Measurements from ENCODE around the gene CMSS1.

CMSS1 gene

GRCh38 chr3:99921377-99921695 is 103.7 kb downstream of the CMSS1 start:
- no peak for TF ChIP-seq CTCF (IDR thresholded peaks at IDR 0.05; ENCODE audit: insufficient read depth, low read length, missing control alignments)
- H3K4me3 ChIP-seq (ENCODE audit: low read depth, low read length), result no peak overlapping the region
- POLR2A ChIA-PET, result no interaction called here
- DNase-seq (ENCODE audit: low read depth, low spot score), result no peak
- CTCF ChIA-PET, result no interaction called here

DNA sequence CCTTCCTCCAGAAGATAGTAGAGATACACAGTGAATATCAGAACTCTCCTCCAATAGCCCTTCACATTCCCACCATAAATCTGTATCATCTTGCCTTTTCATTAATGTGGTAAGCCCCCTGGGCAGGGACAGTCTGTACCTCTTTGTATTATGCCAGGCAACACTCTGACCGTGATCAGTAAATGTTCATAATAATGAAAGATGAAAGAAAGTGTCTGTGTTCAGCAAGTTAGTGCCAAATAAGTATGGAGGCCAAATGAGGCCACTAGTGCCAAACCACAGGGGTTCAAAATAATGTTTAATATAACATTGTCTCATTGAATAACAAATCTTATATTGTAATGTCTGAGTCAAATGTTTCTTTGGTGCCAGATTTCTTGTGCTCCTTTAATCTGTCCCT is 104.3 kb downstream of the CMSS1 start:
- POLR2A ChIA-PET, result no interaction called here
- no peak for DNase-seq (ENCODE audit: low read depth, low spot score)
- H3K4me3 ChIP-seq (ENCODE audit: low read depth, low read length), result no peak overlapping the region
- CTCF ChIA-PET, result no interaction called here
- TF ChIP-seq CTCF (IDR thresholded peaks at IDR 0.05; ENCODE audit: insufficient read depth, low read length, missing control alignments), result no peak

GRCh38 chr3:99923873-99924272 is 106.2 kb downstream of the CMSS1 start:
- no peak for DNase-seq (ENCODE audit: low read depth, low spot score)
- ChIA-PET CTCF (no interaction called here), POLR2A (no interaction called here)
- TF ChIP-seq CTCF (IDR thresholded peaks at IDR 0.05; ENCODE audit: insufficient read depth, low read length, missing control alignments), result no peak
- no peak overlapping the region for H3K4me3 ChIP-seq (ENCODE audit: low read depth, low read length)

GRCh38 chr3:99925584-99926230 is 108.0 kb downstream of the CMSS1 start:
- no peak for TF ChIP-seq CTCF (IDR thresholded peaks at IDR 0.05; ENCODE audit: insufficient read depth, low read length, missing control alignments)
- ChIA-PET CTCF (interaction anchor here (0.9 kb wide), 1 partner anchor 13 kb away, joined by 3 read pairs; no protein-coding TSS in a partner anchor), POLR2A (interaction anchor here (0.5 kb wide), 1 partner anchor 79 kb away, joined by 5 read pairs; no protein-coding TSS in a partner anchor)
- H3K4me3 ChIP-seq (ENCODE audit: low read depth, low read length), result no peak overlapping the region
- no peak for DNase-seq (ENCODE audit: low read depth, low spot score)

DNA sequence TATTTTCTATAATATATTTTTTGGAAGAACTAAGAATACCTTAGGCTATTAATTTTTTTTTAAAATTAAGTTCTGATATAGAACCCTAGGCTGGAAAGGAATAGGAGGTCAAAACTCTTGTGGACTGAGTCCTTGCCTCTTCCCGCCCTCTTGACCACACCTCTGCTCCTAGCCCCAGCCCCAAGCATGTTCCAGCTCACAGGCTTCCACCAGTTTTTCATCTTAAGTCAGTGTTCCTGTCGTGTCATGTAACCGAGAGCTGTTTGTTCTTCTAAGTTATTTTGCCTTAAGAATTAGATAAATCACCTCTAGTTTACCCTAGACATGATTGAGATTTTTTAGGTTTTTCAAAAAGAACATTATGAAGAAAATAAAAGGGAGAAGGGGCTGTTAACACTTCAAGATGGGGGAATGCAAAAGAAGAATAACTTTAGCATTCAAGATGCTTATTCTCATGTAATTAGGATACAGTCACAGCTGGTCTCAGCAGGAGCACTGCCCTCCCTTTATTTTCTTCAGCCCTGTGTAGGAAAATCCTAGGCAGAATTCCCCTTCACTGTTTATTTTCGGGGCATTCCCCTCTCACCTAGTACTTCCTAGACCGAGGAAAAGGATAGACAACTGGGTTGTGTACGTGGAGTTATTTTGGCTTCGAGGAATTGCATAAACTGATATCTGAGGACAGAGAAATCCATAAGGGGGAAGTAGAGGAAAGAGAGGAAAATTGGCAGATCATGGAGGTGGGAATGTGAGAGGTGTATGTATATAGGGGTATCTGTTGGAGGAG is 110.2 kb downstream of the CMSS1 start:
- CTCF ChIA-PET, result interaction anchor here (1.2 to 2.1 kb wide), 2 partner anchors 10 to 24 kb away, joined by 3 to 7 read pairs; no protein-coding TSS in a partner anchor
- H3K4me3 ChIP-seq (ENCODE audit: low read depth, low read length), result no peak overlapping the region
- POLR2A ChIA-PET, result interaction anchor here (0.7 kb wide), 1 partner anchor 39 kb away, joined by 4 read pairs; no protein-coding TSS in a partner anchor
- no peak for TF ChIP-seq CTCF (IDR thresholded peaks at IDR 0.05; ENCODE audit: insufficient read depth, low read length, missing control alignments)
- no peak for DNase-seq (ENCODE audit: low read depth, low spot score)
